GM19395 (cell line): ENCODE results near the gene NYNRIN.

Experiments used
- ATAC-seq: cut with Tn5 transposase; IDR thresholded peaks from one replicate; pipeline ENCODE4 v1.9.1; 2021; ENCODE audit warnings: mild to moderate bottlenecking, moderate library complexity; ENCODE audit not compliant: unreplicated experiment

NYNRIN gene

DNA sequence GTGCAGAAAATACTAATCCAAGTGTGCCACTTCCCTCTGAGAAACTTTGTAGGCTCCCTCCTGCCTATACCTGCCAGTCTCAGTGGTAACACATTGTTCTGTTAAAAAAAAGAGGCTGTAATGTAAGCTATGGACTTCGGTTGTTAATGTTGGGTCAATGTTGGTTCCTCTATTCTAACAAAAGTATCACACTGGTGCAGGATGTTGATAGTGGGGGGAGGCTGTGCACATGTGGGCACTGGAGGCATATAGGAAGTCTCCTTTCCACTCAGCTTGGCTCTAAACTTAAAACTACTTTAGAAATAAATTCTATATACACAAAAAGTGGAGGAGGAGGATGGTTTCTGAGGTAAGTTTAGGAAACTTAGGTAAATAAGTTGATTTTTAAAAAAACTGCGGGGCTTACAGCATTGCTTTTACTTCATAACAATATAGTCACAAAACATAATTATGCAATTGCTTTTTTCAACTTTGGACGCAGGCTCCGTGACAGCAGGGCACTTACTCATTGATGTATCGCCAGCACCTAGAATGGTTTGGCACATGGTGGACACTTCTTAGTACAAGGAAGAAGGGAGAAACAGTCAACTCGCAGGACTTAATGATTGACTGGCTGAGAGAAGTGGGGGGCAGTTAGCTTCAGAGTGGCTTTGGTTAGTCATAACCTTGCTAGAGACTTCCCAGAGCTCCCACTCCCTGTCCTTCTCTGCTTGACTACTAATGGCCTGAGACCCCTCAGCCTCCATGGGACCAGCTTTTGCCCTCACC lies 7.9 kb upstream of the NYNRIN start:
- ATAC-seq = no peak

DNA sequence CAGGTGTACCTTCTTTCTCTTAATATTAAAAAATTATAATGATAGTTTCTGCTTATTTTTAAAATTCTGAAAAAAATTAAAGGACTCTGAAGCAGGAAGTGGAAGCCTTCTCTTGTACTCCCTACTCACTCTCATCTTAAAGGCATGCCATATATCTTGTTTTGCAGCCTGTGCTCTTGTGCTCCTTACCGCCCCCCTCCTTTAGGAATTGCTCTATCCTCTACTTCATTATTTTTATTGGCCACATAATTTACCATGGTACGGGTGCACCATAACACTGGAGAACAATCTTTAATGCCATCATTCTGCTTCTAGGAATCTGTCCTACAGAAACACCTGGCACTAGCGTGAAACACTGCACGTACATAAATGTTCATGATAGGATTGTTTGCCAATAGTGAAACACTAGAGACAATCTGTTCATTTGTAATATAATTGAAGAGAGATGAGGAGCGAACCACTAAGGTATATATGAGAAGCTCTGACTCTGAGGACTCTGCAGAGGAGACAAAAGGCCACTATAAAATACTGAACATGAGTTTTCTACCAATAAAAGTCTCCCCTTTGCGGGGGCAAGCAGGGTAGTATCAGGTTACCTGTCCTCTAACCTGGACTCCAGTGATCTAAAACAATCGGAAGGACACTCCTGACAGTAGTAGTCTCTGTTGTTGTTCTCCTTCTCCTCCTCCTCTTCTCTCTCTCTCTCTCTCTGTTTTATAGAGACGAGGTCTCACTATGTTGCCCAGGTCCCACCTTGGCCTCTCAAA lies 6.3 kb upstream of the NYNRIN start:
- no peak for ATAC-seq

GRCh38 chr14:24394275-24394674 lies 4.5 kb upstream of the NYNRIN start:
- ATAC-seq = no peak

DNA sequence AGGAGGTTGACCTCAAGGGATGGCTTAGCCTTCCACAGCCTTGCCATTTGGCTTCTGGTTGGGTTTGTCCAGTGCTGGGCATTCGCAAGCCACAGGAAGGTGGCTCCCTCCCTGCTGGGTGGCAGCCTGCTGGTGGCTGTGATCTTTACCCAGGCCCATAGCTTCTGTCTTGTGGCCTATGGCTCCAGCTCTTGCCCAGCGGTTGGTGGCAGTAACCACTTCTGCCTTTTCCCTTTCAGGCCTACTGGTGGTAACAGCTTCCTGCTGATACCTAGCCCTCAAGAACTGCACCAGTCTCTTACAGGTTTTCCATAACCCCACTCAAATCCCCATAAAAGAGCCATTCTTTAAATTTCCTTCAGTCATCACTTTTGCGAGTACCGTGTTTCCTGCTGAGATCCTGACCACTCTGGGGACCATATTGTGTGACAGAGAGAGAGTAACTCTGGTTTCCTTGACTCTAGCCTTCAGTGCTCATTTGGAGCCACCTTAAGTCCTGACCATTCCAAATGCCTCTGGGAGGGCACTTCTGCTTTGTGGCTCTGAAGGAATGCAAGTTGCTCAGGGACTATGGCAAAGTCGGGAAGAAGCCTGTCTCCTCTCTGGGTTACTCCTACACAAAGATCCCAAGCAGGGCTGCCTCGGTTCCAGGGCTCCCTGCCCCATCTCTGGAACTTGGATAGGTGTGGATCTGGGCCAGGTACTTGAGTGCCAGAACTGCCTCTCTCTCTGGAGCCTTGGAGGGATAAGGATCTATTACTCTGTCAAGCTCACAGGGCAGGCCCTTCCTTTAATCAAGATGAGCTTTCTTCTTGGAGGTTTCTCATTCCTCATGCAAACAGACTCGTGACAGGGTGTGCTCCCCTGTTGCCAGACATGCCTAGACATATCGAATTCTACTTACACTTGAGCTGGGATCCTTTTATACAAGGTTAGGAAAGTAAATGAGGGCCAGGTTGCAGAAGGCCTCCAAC lies 2.9 kb upstream of the NYNRIN start:
- no peak for ATAC-seq

DNA sequence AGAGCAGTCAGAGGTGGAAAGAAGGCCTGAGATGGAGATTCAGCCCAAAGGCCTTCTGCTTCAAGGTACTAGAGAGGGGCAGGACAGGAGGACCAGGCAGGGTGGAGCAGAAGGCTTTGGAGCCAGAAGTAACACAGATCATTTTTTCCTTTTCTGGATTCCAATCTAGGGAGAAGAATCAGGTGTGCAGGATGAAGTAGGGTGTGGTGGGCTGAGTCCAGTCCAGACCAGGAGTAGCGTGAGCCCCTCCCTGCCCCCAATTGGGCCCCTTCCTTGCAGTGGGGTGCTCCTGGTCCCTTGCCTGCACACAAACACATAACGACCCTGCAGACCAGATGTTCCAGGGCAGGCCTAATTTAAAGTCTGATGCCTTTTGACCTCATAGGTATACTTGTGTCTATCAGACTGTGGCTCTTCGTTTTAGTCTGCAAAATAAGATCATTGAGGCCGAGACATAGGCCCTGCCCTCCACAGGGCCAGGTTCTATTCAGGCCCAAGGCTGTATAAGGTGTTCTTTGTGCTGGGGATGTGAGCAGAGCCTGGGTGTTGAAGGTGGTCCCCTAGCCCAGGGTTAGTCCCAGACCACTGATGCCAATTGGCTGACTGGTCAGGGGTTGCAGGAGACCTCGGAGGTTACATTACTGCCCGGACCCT lies 1.0 kb upstream of the NYNRIN start:
- ATAC-seq = no peak

GRCh38 chr14:24398293-24398652 lies 530 bp upstream of the NYNRIN start:
- no peak for ATAC-seq

DNA sequence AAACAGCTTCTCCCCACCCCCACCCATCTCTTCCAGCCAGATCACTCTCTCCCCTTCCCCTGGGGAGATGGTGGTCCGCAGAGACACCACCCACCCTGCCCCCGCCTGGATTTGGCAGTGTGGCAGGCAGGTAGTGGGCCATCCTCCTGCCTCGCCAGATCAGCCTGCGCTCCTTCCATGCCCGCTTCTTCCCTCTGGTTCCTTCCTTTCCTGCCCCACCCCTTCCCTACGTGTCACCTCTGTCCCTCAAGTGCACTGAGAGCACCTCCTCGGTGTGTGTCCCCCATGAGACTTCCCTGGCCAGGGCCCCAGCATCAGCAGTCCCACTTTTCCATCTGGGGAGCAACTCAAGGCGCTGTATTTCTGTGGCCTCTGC lies 632 bp downstream of the NYNRIN start:
- ATAC-seq = no peak

DNA sequence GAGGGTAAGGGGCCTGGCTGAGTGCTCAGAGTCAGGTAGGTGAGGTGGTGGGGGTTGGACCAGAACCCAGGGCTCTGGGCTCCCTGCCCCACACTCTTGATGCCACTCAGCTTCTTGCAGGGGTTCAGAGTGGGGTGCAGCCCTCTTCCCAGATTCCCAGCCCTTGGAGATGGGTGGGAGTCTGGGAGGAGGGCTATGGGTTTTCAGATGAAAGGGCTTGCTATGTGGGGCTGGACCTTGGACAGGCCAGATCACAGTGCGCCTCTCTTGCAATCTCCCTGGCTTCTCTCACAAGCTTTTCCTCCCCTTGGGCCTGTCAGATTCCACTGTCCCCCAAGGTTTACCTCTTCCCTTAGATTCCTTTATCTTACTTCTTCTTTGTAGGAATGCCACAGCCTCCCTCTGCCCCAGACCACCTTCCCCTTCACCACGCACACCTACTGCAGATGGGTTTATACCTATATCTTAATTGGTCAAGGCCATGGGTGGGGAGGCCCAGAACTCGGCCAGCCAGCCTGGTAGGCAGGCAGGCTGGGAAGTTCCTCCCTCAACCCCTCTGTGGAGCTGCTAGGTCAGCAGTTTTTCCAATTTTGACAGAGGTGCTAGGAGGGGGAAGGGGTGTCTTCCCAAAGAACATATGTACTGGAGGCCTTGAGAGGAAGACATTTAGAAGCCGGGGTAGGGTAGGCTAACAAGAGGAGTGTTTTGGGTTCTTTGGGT lies 1.4 kb downstream of the NYNRIN start:
- ATAC-seq = no peak

GRCh38 chr14:24401810-24402702 lies 3.3 kb downstream of the NYNRIN start:
- ATAC-seq = no peak

GRCh38 chr14:24403294-24403998 lies 4.6 kb downstream of the NYNRIN start:
- no peak for ATAC-seq

GRCh38 chr14:24404814-24405213 lies 6.0 kb downstream of the NYNRIN start:
- ATAC-seq = no peak

DNA sequence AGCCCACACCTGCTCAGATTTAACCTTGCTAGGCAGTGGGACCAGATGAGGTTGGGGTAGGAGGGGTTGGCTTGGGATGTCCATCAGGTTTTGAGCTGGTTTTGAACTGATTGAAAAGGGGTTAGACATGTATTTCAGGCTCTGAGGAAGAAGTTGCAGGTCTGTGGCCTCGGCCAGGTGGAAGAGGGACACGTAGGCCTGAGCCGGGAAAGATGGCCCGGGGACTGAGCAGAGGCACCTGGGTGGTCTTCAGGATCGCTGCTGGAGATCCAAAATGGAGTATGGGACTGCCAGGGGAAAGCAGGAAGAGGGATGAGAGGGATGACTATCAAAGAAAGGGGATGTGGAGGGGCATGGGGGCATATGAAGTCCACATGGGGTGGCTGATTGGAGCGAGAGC lies 7.6 kb downstream of the NYNRIN start:
- ATAC-seq = no peak

DNA sequence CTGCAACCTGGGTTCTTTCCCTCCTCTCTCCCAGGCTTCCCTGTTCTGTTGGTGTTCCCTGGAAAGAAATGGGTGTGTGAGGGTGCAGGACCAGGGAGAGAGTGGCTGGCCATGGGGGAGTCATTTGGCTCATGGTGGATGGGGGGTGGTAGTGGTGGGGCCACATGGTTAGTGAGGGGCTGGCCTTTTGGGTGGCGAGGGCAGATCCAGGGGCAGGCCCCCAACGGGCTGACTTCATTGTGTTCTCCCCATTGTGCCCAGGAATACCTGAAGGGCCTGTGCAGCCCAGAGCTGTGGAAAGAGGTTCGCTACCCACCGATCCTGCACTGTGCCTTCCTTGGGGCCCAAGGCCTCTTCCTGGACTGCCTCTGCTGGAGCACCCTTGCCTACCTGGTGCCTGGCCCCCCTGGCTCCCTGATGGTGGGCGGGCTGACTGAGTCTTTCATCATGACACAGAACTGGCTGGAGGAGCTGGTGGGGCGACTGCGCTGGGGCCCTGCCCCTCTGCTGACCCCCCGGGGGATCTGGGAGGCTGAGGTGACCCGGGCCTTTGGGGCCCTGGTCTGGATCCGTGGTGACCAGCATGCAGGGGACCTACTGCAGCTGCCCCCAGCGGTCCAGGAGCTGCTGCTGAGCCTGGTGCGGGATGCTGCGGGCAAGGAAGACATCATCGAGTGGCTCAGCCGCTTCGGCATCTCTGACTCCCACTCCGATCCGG lies 9.0 kb downstream of the NYNRIN start:
- no peak for ATAC-seq

- ATAC-seq = no peak
Observed at GRCh38 chr14:24408764-24409163, 10.0 kb downstream of the NYNRIN start.

- no peak for ATAC-seq
Observed at GRCh38 chr14:24409192-24409591, 10.4 kb downstream of the NYNRIN start.

- ATAC-seq = no peak
Observed at GRCh38 chr14:24409956-24410355, 11.2 kb downstream of the NYNRIN start.

GRCh38 chr14:24411443-24412389 lies 12.9 kb downstream of the NYNRIN start:
- peak; percentile 54 for ATAC-seq
